Colon (tissue), 2 donors: ENCODE data around the gene SCUBE1.

Experiments
- FAIRE-seq: peaks from 2 replicates; lab custom pipeline; 2012; peaks lifted over from hg19 to GRCh38; lab: Jason Lieb, UNC
- donor health status: control.
- donor health status: control.

SCUBE1 gene

GRCh38 chr22:43277987-43278601 is 65.1 kb downstream of the SCUBE1 start:
- no peak for FAIRE-seq

- FAIRE-seq: no peak
These were observed 66.1 kb downstream of the SCUBE1 start for GRCh38 chr22:43277091-43277490.

GRCh38 chr22:43276321-43276720 is 66.9 kb downstream of the SCUBE1 start:
- FAIRE-seq: no peak

GRCh38 chr22:43275545-43276317 is 67.4 kb downstream of the SCUBE1 start:
- no peak for FAIRE-seq

- FAIRE-seq: no peak
These were observed 68.5 kb downstream of the SCUBE1 start for GRCh38 chr22:43274595-43275240.

GRCh38 chr22:43273902-43274484 is 69.2 kb downstream of the SCUBE1 start:
- no peak for FAIRE-seq

- FAIRE-seq: no peak
These were observed 70.3 kb downstream of the SCUBE1 start for GRCh38 chr22:43272869-43273318.

GRCh38 chr22:43272301-43272700 is 70.9 kb downstream of the SCUBE1 start:
- no peak for FAIRE-seq

GRCh38 chr22:43270949-43271348 is 72.2 kb downstream of the SCUBE1 start:
- no peak for FAIRE-seq

GRCh38 chr22:43270314-43270908 is 72.8 kb downstream of the SCUBE1 start:
- no peak for FAIRE-seq

GRCh38 chr22:43269646-43270045 is 73.5 kb downstream of the SCUBE1 start:
- FAIRE-seq: no peak

GRCh38 chr22:43269246-43269645 is 73.9 kb downstream of the SCUBE1 start:
- no peak for FAIRE-seq

- FAIRE-seq: no peak
These were observed 75.1 kb downstream of the SCUBE1 start for GRCh38 chr22:43267981-43268660.

- FAIRE-seq: no peak
These were observed 75.7 kb downstream of the SCUBE1 start for GRCh38 chr22:43267332-43267980.

GRCh38 chr22:43266076-43266475 is 77.1 kb downstream of the SCUBE1 start:
- FAIRE-seq: no peak

GRCh38 chr22:43263645-43264514 is 79.3 kb downstream of the SCUBE1 start:
- no peak for FAIRE-seq

- no peak for FAIRE-seq
These were observed 80.1 kb downstream of the SCUBE1 start for GRCh38 chr22:43262990-43263644.

- no peak for FAIRE-seq
These were observed 82.6 kb downstream of the SCUBE1 start for GRCh38 chr22:43260331-43261231.

- no peak for FAIRE-seq
These were observed 85.2 kb downstream of the SCUBE1 start for GRCh38 chr22:43257961-43258360.
